GM23248 (cell line): Measurements from ENCODE around the gene HOXC10. TPM values are rescaled to one million over a fixed set of nuclear protein-coding genes. Genes with fewer than 3 reads are reported as not detected.

ENCODE experiments used
- DNase-seq: peaks from one replicate; pipeline ENCODE4 v3.0.0-alpha.2; 2015
- H2AFZ ChIP-seq: fragments of 200-600 bp; sonication (generic); 2 replicates; pipeline ENCODE4 v1.6.1; 2016; ENCODE audit warnings: antibody characterized with exemption
- H3F3A ChIP-seq: fragments of 200-600 bp; sonication (generic); 2 replicates; pipeline ENCODE4 v1.6.1; 2016; ENCODE audit warnings: mild to moderate bottlenecking, antibody characterized with exemption, mixed run types; ENCODE audit not compliant: insufficient read depth
- H3K27ac ChIP-seq: fragments of 200-600 bp; sonication (generic); 2 replicates; pipeline ENCODE4 v1.5.1; 2016; ENCODE audit warnings: mild to moderate bottlenecking
- H3K27me3 ChIP-seq: fragments of 200-600 bp; sonication (generic); replicated peaks from 2 replicates; pipeline ENCODE4 v1.6.1; 2016; ENCODE audit warnings: mild to moderate bottlenecking; ENCODE audit not compliant: insufficient read depth
- H3K36me3 ChIP-seq: fragments of 200-600 bp; sonication (generic); 2 replicates; pipeline ENCODE4 v1.6.1; 2016; ENCODE audit warnings: low read depth, mild to moderate bottlenecking
- H3K4me1 ChIP-seq: fragments of 200-600 bp; sonication (generic); 2 replicates; pipeline ENCODE4 v1.6.1; 2016; ENCODE audit warnings: mild to moderate bottlenecking; ENCODE audit not compliant: insufficient read depth
- H3K4me2 ChIP-seq: fragments of 200-600 bp; sonication (generic); one replicate; pipeline ENCODE4 v1.6.1; 2016; ENCODE audit warnings: mild to moderate bottlenecking; ENCODE audit not compliant: unreplicated experiment
- H3K4me3 ChIP-seq: fragments of 200-600 bp; sonication (generic); 2 replicates; pipeline ENCODE4 v1.5.1; 2016; ENCODE audit warnings: mild to moderate bottlenecking
- H3K79me2 ChIP-seq: fragments of 200-600 bp; sonication (generic); 2 replicates; pipeline ENCODE4 v1.6.1; 2016; ENCODE audit warnings: mild to moderate bottlenecking; ENCODE audit not compliant: insufficient read depth
- H3K9ac ChIP-seq: fragments of 200-600 bp; sonication (generic); 2 replicates; pipeline ENCODE4 v1.6.1; 2016; ENCODE audit warnings: mild to moderate bottlenecking
- H3K9me2 ChIP-seq: fragments of 200-600 bp; sonication (generic); 2 replicates; pipeline ENCODE4 v1.6.1; 2016; ENCODE audit warnings: mixed run types, mild to moderate bottlenecking, moderate library complexity; ENCODE audit not compliant: insufficient read depth
- H3K9me3 ChIP-seq: fragments of 200-600 bp; sonication (generic); one replicate; pipeline ENCODE4 v1.6.1; 2017; ENCODE audit warnings: low read depth
- H4K20me1 ChIP-seq: fragments of 200-600 bp; sonication (generic); 2 replicates; pipeline ENCODE4 v1.6.0; 2016; ENCODE audit not compliant: insufficient read depth
- EZH2 ChIP-seq: fragments of 200-600 bp; sonication (generic); IDR thresholded peaks from 2 replicates; pipeline ENCODE4 v1.6.1; 2018; ENCODE audit warnings: antibody characterized with exemption, mild to moderate bottlenecking; ENCODE audit not compliant: insufficient read depth, poor library complexity, severe bottlenecking
- EZH2phosphoT487 ChIP-seq: fragments of 200-600 bp; sonication (generic); IDR thresholded peaks from 2 replicates; pipeline ENCODE4 v1.6.1; 2018; ENCODE audit warnings: antibody characterized with exemption, moderate library complexity, mild to moderate bottlenecking, low read depth; ENCODE audit not compliant: insufficient read depth
- WGBS, 2 experiments: methylation state at CpG; one replicate each; pipeline ENCODE4 v1.1.6; 2015 to 2017; ENCODE audit warnings: low lambda C conversion rate in 2 of 2, low coverage in 1 of 2; ENCODE audit errors: missing lambda C conversion rate in 2 of 2; 5-methylcytosine and 5-hydroxymethylcytosine counted together
- in situ Hi-C: fragments of 300-500 bp; cut with MboI; formaldehyde crosslinking; loops from 2 replicates; pipeline ENCODE4 v1.15.0; 2020
- polyA plus RNA-seq: library from polyadenylated mRNA; unstranded; fragments of >200 nt; fragmentation: Nextera tagmentation; extraction: Ambion mirVana; gene quantifications from 2 replicates; pipeline ENCODE4 v1.2.1, GENCODE V29; 2016
- total RNA-seq: library from RNA; depleted of rRNA; stranded (reverse); fragments of >200 nt; shearing (Covaris generic); gene quantifications from 2 replicates; pipeline ENCODE4 v1.2.3, GENCODE V29; 2014

HOXC10 gene
- total and polyA plus RNA-seq, 2 experiments from 2014 or later: not detected

DNA sequence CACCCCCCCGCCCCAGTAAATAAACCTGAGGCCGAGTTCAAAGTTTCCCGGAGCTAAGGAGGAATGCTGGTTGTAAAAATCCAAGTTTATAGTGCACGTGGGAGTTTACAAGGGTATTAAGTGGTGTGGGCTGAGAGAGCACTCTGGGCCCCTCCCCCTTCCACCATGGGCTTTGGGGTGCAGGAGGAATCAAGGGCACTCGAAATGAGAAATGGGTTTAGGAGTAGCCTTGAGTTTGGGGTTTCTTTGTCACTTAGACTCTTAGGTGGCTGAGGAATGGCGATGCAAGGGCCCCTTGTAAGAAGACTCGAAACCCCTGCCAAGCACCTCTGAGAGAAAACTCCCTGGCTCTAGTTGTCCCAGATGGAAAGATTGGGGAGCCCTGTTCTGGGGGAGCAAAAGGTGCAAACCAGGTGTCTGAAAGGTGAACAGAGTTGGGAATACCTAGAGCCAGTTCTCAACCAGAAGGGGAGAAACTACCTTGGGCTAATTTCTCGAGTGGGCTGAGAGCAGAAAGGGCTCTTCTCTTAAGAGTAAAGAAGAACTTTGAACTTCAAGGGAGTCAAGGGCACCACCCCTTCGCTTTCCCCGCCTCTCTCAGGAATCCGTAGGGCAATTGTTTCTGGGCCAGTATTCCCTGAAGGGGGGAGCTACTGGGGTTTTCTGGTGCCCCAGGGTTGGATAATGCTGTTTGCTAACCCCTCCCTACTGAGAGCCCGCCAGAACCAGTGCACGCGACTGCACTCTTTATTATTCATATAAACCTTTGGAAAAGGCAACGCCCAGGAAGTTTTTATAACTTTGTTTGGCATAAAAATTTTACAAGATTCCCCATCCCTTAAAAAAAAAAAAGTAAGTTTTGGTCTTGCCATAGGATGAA lies 6.2 kb upstream of the HOXC10 start:
- Histone ChIP-seq H3K27me3 (peaks cover 99% of the 10 kb centered on the region), H3K4me1 (no peaks in the 10 kb centered on the region), H3K4me3 (no peak overlapping the region), H2AFZ (no peak overlapping the region), H3K79me2 (no peaks in the 10 kb centered on the region), H3K9me2 (no peaks in the 10 kb centered on the region), H4K20me1 (no peaks in the 10 kb centered on the region), H3K9me3 (no peaks in the 10 kb centered on the region), H3F3A (no peaks in the 10 kb centered on the region), H3K27ac (no peak overlapping the region), H3K36me3 (no peaks in the 10 kb centered on the region), H3K4me2 (no peak overlapping the region), H3K9ac (no peak overlapping the region)
- 9 to 16% methylated on average over 15 of the region's 15 CpGs for WGBS, 2 experiments
- TF ChIP-seq EZH2 (no peak), EZH2phosphoT487 (no peak)
- in situ Hi-C loops: no loop called here
- no peak for DNase-seq

DNA sequence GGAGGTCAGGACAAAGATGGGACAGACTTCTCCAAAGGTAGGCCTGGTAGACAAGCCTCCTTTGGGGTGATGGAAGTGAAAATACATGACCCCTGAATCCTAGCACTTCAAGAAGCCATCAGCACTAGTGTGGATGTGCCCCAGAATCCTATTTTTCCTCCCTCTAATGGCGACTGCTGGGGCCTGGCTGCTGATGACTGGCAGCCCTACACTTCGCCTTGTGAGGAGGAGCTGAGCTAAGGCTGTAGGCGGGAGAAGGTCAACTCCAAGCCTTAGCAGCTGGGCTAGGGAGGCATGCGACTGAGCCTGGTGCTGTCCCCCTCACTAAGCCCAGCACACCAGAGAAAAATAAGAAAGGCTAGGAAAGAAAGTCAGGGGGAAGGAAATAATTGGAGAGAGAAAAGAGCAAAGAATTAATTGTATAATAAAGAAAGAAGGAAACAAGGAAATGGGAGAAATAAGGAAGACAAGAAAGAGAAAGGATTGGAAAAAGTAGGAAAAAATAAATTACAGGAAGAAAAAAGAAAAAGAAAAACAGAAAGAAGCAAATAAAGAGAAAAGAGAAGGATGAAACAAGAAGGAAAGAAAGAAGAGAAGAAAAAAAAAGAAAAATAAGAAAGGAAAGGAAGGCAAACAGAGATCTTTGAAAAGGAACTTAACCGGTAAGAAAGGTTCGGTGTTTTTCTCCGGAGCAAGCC lies 4.7 kb upstream of the HOXC10 start:
- no peak for DNase-seq
- H3K27me3 ChIP-seq: peaks cover 93% of the 10 kb centered on the region
- WGBS, 2 experiments: 31 to 38% methylated on average over 7 of the region's 7 CpGs
- no peaks in the 10 kb centered on the region for H3F3A ChIP-seq
- no peak overlapping the region for H2AFZ ChIP-seq
- H3K4me1 ChIP-seq: 0 out of 2 replicates have a peak, but pooled peaks cover 2% of the 10 kb centered on the region
- H3K4me3 ChIP-seq: no peak overlapping the region
- no peak overlapping the region for H3K9ac ChIP-seq
- H3K27ac ChIP-seq: no peak overlapping the region
- no peaks in the 10 kb centered on the region for H3K9me2 ChIP-seq
- H3K36me3 ChIP-seq: no peaks in the 10 kb centered on the region
- no peaks in the 10 kb centered on the region for H3K9me3 ChIP-seq
- in situ Hi-C loops: no loop called here
- H4K20me1 ChIP-seq: no peaks in the 10 kb centered on the region
- TF ChIP-seq EZH2: peak; percentile 72
- no peak for TF ChIP-seq EZH2phosphoT487
- H3K79me2 ChIP-seq: no peaks in the 10 kb centered on the region
- H3K4me2 ChIP-seq: no peak overlapping the region

DNA sequence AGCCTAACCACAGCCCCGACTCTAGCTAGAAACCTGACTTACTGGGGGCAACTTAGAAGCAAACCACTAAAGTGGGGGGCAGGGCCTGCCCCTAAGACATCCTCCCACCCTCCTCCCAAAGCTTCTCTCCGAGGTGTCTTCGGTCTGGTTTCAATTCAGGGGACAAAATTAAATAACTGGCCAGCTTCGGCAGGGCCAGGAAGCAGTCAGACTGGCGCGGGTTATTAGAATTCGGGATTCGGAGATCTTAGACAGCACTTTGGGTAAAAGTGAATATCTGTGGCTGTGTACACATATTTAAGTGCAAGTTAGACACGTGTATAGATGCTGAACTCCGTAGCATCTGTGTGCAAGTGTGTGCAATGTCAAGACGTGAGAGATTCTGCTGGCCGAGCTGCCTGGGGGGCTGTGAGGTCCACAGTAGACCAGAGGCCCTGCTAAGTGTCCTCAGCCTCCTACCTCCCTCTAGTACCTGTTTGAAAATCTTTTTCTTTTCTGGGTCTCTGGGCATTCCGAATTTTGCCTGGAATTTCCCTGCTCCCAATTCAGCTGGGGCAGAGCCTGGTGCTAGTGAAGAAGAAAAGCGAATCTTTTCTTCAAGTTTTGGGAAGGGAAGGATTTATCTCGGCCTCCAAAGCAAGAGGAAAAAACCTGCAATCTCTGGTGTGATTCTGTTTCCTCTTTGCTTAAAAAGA lies 4.0 kb upstream of the HOXC10 start:
- Histone ChIP-seq H3K9me2 (no peaks in the 10 kb centered on the region), H3K4me1 (peaks cover 9% of the 10 kb centered on the region; the same call in 1 of the 2 replicates), H3K36me3 (no peaks in the 10 kb centered on the region), H3K27me3 (peaks cover 93% of the 10 kb centered on the region), H3K9ac (no peak overlapping the region), H4K20me1 (no peaks in the 10 kb centered on the region), H3K9me3 (no peaks in the 10 kb centered on the region), H3K27ac (no peak overlapping the region), H3K4me2 (no peak overlapping the region), H3K79me2 (no peaks in the 10 kb centered on the region), H3F3A (no peaks in the 10 kb centered on the region), H3K4me3 (no peak overlapping the region), H2AFZ (no peak overlapping the region)
- DNase-seq: no peak
- TF ChIP-seq EZH2phosphoT487 (0 out of 2 replicates have a peak, but pooled peaks have one; percentile 2), EZH2 (peak; percentile 39)
- WGBS, 2 experiments: 43 to 49% methylated on average over 15 of the region's 15 CpGs
- in situ Hi-C loops: no loop called here
